OCI-LY3 (cell line): ENCODE data around the gene ITLN1.

Source experiments
- H2AFZ ChIP-seq: fragments of 200-600, 300-600 bp; shearing (Covaris generic); 2 replicates; pipeline ENCODE4 v1.6.0; 2014; ENCODE audit warnings: antibody characterized with exemption, low read depth, low read length
- H3K27ac ChIP-seq: fragments of 200-600, 300-600 bp; sonication (generic); 2 replicates; pipeline ENCODE4 v1.5.1; 2014; ENCODE audit warnings: mild to moderate bottlenecking, low read length, moderate library complexity, mixed read lengths
- H3K27me3 ChIP-seq: fragments of 200-600, 300-600 bp; sonication (generic); 2 replicates; pipeline ENCODE4 v1.6.1; 2014; ENCODE audit warnings: low read depth, low read length, mixed read lengths
- H3K36me3 ChIP-seq: fragments of 200-600, 300-600 bp; sonication (generic); replicated peaks from 2 replicates; pipeline ENCODE3; 2014; ENCODE audit warnings: low read depth, low read length, mixed read lengths
- H3K4me1 ChIP-seq: fragments of 300-600, 200-600 bp; sonication (generic); 2 replicates; pipeline ENCODE4 v1.6.1; 2014; ENCODE audit warnings: low read length, mixed read lengths
- H3K4me2 ChIP-seq: fragments of 200-600, 300-600 bp; sonication (generic); 2 replicates; pipeline ENCODE4 v1.6.1; 2014; ENCODE audit warnings: low read length, mixed read lengths
- H3K4me3 ChIP-seq: fragments of 300-600, 200-600 bp; sonication (generic); 2 replicates; pipeline ENCODE4 v1.5.1; 2014; ENCODE audit warnings: antibody characterized with exemption, mild to moderate bottlenecking, low read length, moderate library complexity
- H3K79me2 ChIP-seq: fragments of 300-600, 200-600 bp; shearing (Covaris generic); 2 replicates; pipeline ENCODE4 v1.6.1; 2014; ENCODE audit warnings: mild to moderate bottlenecking, low read length, mixed read lengths
- H3K9ac ChIP-seq: fragments of 300-600, 200-600 bp; shearing (Covaris generic); 2 replicates; pipeline ENCODE4 v1.6.0; 2014; ENCODE audit warnings: mild to moderate bottlenecking, low read length, moderate library complexity
- H3K9me3 ChIP-seq: fragments of 200-600, 300-600 bp; shearing (Covaris generic); 2 replicates; pipeline ENCODE4 v1.6.1; 2014; ENCODE audit warnings: low read length, mixed read lengths; ENCODE audit not compliant: insufficient read depth
- H4K20me1 ChIP-seq: fragments of 200-600, 300-600 bp; sonication (generic); 2 replicates; pipeline ENCODE4 v1.6.1; 2016; ENCODE audit warnings: low read length, mixed read lengths; ENCODE audit not compliant: insufficient read depth
- CTCF ChIP-seq: fragments of 200-600, 300-600 bp; sonication (generic); IDR thresholded peaks from 2 replicates; pipeline ENCODE4 v1.5.1; 2014; ENCODE audit warnings: antibody characterized with exemption, low read length, low read depth
- EZH2phosphoT487 ChIP-seq: fragments of 200-600 bp; shearing (Covaris generic); IDR thresholded peaks from 2 replicates; pipeline ENCODE4 v1.6.1; 2018; ENCODE audit warnings: antibody characterized with exemption, mixed run types, low read depth

The ITLN1 gene

GRCh38 chr1:160865337-160865736, 19.6 kb downstream of the ITLN1 start:
- Histone ChIP-seq H3K27me3 (no peaks in the 10 kb centered on the region), H3K79me2 (no peaks in the 10 kb centered on the region), H4K20me1 (no peaks in the 10 kb centered on the region), H3K9ac (no peak overlapping the region), H2AFZ (no peak overlapping the region), H3K27ac (no peak overlapping the region), H3K4me3 (no peak overlapping the region), H3K4me1 (peaks cover 6% of the 10 kb centered on the region; the same call in 1 of the 2 replicates), H3K36me3 (no peaks in the 10 kb centered on the region), H3K4me2 (no peak overlapping the region), H3K9me3 (no peaks in the 10 kb centered on the region)
- TF ChIP-seq EZH2phosphoT487: no peak
- no peak for TF ChIP-seq CTCF

- no peak for TF ChIP-seq EZH2phosphoT487
- no peak for TF ChIP-seq CTCF
- no peak overlapping the region for H3K4me3 ChIP-seq
- H4K20me1 ChIP-seq: no peaks in the 10 kb centered on the region
- peaks cover 6% of the 10 kb centered on the region; the same call in 1 of the 2 replicates for H3K4me1 ChIP-seq
- H3K79me2 ChIP-seq: no peaks in the 10 kb centered on the region
- H3K27ac ChIP-seq: no peak overlapping the region
- H3K9me3 ChIP-seq: no peaks in the 10 kb centered on the region
- H3K27me3 ChIP-seq: no peaks in the 10 kb centered on the region
- no peak overlapping the region for H2AFZ ChIP-seq
- H3K9ac ChIP-seq: no peak overlapping the region
- no peaks in the 10 kb centered on the region for H3K36me3 ChIP-seq
- H3K4me2 ChIP-seq: no peak overlapping the region
These were observed 20.8 kb downstream of the ITLN1 start for GRCh38 chr1:160864173-160864572.

- Histone ChIP-seq H3K27ac (no peak overlapping the region), H3K9ac (no peak overlapping the region), H3K9me3 (no peaks in the 10 kb centered on the region), H3K27me3 (no peaks in the 10 kb centered on the region), H3K79me2 (no peaks in the 10 kb centered on the region), H3K4me2 (no peak overlapping the region), H3K4me3 (no peak overlapping the region), H2AFZ (no peak overlapping the region), H3K36me3 (no peaks in the 10 kb centered on the region), H4K20me1 (no peaks in the 10 kb centered on the region), H3K4me1 (peaks cover 6% of the 10 kb centered on the region; the same call in 1 of the 2 replicates)
- TF ChIP-seq EZH2phosphoT487 (no peak), CTCF (no peak)
These were observed 21.2 kb downstream of the ITLN1 start for GRCh38 chr1:160863774-160864131.

- Histone ChIP-seq H3K27ac (no peak overlapping the region), H3K27me3 (no peaks in the 10 kb centered on the region), H3K9me3 (no peaks in the 10 kb centered on the region), H3K4me2 (no peak overlapping the region), H3K36me3 (no peaks in the 10 kb centered on the region), H3K9ac (no peak overlapping the region), H3K4me3 (no peak overlapping the region), H3K79me2 (no peaks in the 10 kb centered on the region), H4K20me1 (no peaks in the 10 kb centered on the region), H2AFZ (no peak overlapping the region), H3K4me1 (peaks cover 6% of the 10 kb centered on the region; the same call in 1 of the 2 replicates)
- TF ChIP-seq EZH2phosphoT487 (no peak), CTCF (no peak)
These were observed 21.8 kb downstream of the ITLN1 start for GRCh38 chr1:160863061-160863773.
